ENCODE results near the gene PTAFR.

GRCh38 chr1:28110555-28110954 is 65.9 kb downstream of the PTAFR start:
- TF ChIP-seq CTCF (IDR thresholded peaks at IDR 0.05) (no peak), POLR2A (IDR thresholded peaks at IDR 0.05) (no peak)

All from uterus (tissue), 2 donors.